ENCODE data around the gene RSPRY1.

GRCh38 chr16:57153841-57154240, 32.3 kb upstream of the RSPRY1 start:
- TF ChIP-seq, protein P1, sequence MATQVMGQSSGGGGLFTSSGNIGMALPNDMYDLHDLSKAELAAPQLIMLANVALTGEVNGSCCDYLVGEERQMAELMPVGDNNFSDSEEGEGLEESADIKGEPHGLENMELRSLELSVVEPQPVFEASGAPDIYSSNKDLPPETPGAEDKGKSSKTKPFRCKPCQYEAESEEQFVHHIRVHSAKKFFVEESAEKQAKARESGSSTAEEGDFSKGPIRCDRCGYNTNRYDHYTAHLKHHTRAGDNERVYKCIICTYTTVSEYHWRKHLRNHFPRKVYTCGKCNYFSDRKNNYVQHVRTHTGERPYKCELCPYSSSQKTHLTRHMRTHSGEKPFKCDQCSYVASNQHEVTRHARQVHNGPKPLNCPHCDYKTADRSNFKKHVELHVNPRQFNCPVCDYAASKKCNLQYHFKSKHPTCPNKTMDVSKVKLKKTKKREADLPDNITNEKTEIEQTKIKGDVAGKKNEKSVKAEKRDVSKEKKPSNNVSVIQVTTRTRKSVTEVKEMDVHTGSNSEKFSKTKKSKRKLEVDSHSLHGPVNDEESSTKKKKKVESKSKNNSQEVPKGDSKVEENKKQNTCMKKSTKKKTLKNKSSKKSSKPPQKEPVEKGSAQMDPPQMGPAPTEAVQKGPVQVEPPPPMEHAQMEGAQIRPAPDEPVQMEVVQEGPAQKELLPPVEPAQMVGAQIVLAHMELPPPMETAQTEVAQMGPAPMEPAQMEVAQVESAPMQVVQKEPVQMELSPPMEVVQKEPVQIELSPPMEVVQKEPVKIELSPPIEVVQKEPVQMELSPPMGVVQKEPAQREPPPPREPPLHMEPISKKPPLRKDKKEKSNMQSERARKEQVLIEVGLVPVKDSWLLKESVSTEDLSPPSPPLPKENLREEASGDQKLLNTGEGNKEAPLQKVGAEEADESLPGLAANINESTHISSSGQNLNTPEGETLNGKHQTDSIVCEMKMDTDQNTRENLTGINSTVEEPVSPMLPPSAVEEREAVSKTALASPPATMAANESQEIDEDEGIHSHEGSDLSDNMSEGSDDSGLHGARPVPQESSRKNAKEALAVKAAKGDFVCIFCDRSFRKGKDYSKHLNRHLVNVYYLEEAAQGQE (IDR thresholded peaks at IDR 0.05; ENCODE audit: low read depth): no peak
- TF ChIP-seq FOXM1 (IDR thresholded peaks at IDR 0.05; ENCODE audit: borderline replicate concordance, low read depth): no peak
- no peak for TF ChIP-seq EGR1 (IDR thresholded peaks at IDR 0.05)
- TF ChIP-seq EP300 (IDR thresholded peaks at IDR 0.05; ENCODE audit: borderline replicate concordance): no peak
- TF ChIP-seq, protein P2, sequence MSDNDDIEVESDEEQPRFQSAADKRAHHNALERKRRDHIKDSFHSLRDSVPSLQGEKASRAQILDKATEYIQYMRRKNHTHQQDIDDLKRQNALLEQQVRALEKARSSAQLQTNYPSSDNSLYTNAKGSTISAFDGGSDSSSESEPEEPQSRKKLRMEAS (IDR thresholded peaks at IDR 0.05): no peak
- TF ChIP-seq YY1 (IDR thresholded peaks at IDR 0.05; ENCODE audit: low read depth): no peak
- no peak for TF ChIP-seq RAD21 (IDR thresholded peaks at IDR 0.05; ENCODE audit: low read depth)
- no peak for TF ChIP-seq TEAD4 (IDR thresholded peaks at IDR 0.05)
- TF ChIP-seq CEBPB (IDR thresholded peaks at IDR 0.05): no peak
- TF ChIP-seq ZBTB7A (IDR thresholded peaks at IDR 0.05; ENCODE audit: low read depth): no peak
- no peak for TF ChIP-seq NFIC (IDR thresholded peaks at IDR 0.05)
